GM18909 (cell line): ENCODE results near the gene TARS3.
A peak's percentile ranks its signal among the peaks of the same experiment; 100 is the strongest.

Source experiments
- ATAC-seq: cut with Tn5 transposase; IDR thresholded peaks from one replicate; pipeline ENCODE4 v1.9.1; 2021; ENCODE audit warnings: mild to moderate bottlenecking; ENCODE audit not compliant: unreplicated experiment, poor library complexity

Gene TARS3

GRCh38 chr15:101707983-101708382 lies 16.3 kb downstream of the TARS3 start:
- ATAC-seq: no peak

- ATAC-seq: no peak
Measured at GRCh38 chr15:101702077-101702476, 22.2 kb downstream of the TARS3 start.

GRCh38 chr15:101698314-101698713 lies 26.0 kb downstream of the TARS3 start:
- no peak for ATAC-seq

- ATAC-seq: no peak
Measured at GRCh38 chr15:101697488-101697887, 26.8 kb downstream of the TARS3 start.

- ATAC-seq: no peak
Measured at GRCh38 chr15:101696829-101697228, 27.4 kb downstream of the TARS3 start.

GRCh38 chr15:101694261-101694660 lies 30.0 kb downstream of the TARS3 start:
- ATAC-seq: no peak

- no peak for ATAC-seq
Measured at GRCh38 chr15:101692801-101693598, 31.3 kb downstream of the TARS3 start.

- no peak for ATAC-seq
Measured at GRCh38 chr15:101689901-101690300, 34.4 kb downstream of the TARS3 start.

- ATAC-seq: no peak
Measured at GRCh38 chr15:101686718-101687117, 37.6 kb downstream of the TARS3 start.

GRCh38 chr15:101684877-101685276 lies 39.4 kb downstream of the TARS3 start:
- no peak for ATAC-seq

GRCh38 chr15:101684384-101684783 lies 39.9 kb downstream of the TARS3 start:
- no peak for ATAC-seq

GRCh38 chr15:101679806-101680205 lies 44.5 kb downstream of the TARS3 start:
- ATAC-seq: no peak

- no peak for ATAC-seq
Measured at GRCh38 chr15:101676921-101677329, 47.3 kb downstream of the TARS3 start.

GRCh38 chr15:101675796-101676582 lies 48.3 kb downstream of the TARS3 start:
- ATAC-seq: peak; percentile 81

GRCh38 chr15:101675015-101675414 lies 49.3 kb downstream of the TARS3 start:
- no peak for ATAC-seq

GRCh38 chr15:101672298-101672697 lies 52.0 kb downstream of the TARS3 start:
- no peak for ATAC-seq

- ATAC-seq: no peak
Measured at GRCh38 chr15:101669744-101670143, 54.5 kb downstream of the TARS3 start.

- no peak for ATAC-seq
Measured at GRCh38 chr15:101667881-101668280, 56.4 kb downstream of the TARS3 start.

- ATAC-seq: no peak
Measured at GRCh38 chr15:101664303-101664913, 59.9 kb downstream of the TARS3 start.

- no peak for ATAC-seq
Measured at GRCh38 chr15:101662203-101662602, 62.1 kb downstream of the TARS3 start.

GRCh38 chr15:101660005-101660404 lies 64.3 kb downstream of the TARS3 start:
- no peak for ATAC-seq
